CD4-positive, alpha-beta T cell treated with Interleukin-17A for 1 hour (primary cell): ENCODE data around the gene AMZ1.
"Not testable (repeated sequence)": the region's sequence is repeated elsewhere in the genome, so short reads cannot be mapped to it uniquely, and the experiment has no call there.

Experiments
- DNase-seq: peaks from one replicate; pipeline ENCODE4 v3.0.0-alpha.2; 2020

The AMZ1 gene

DNA sequence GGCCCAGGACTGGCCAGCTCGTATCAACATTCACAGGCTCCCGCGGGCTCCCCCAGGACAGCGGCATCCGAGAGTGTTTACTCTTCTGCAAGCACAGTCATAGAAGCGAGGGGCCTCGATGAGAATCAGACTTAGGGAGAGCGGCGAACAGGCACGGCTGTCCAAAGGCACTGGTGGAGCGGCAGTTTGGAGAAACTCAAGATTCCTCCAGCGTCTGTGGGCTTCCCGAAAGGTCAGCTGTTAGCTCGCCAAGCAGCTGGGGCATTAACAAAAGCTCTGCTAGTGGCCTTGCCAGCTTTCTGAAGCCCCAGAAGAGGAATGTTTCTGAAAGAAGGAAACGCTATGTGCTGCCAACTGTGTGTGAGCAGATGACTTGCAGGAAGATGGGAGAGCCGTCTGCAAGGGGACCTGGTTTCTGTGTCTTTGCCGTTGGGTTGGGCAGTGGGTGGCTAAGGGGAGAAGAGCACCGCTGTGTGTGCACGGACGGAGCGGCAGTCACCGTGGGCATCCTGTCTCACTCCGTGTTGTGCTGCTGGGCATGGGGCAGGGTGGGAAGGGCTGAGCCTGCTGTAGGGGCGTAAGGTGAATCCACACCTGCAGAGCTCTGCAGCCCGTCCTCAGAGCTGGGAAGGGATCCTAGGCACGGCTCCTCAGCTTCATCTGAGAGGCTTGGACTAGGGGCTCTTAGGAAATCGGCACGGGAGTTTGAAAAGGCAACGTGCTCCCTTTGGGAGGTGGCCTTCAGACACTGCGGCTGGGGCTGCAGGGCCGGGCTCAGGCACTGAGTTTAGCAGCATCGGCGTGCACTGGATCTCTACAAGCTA, 42.1 kb downstream of the AMZ1 start:
- DNase-seq: no peak

DNA sequence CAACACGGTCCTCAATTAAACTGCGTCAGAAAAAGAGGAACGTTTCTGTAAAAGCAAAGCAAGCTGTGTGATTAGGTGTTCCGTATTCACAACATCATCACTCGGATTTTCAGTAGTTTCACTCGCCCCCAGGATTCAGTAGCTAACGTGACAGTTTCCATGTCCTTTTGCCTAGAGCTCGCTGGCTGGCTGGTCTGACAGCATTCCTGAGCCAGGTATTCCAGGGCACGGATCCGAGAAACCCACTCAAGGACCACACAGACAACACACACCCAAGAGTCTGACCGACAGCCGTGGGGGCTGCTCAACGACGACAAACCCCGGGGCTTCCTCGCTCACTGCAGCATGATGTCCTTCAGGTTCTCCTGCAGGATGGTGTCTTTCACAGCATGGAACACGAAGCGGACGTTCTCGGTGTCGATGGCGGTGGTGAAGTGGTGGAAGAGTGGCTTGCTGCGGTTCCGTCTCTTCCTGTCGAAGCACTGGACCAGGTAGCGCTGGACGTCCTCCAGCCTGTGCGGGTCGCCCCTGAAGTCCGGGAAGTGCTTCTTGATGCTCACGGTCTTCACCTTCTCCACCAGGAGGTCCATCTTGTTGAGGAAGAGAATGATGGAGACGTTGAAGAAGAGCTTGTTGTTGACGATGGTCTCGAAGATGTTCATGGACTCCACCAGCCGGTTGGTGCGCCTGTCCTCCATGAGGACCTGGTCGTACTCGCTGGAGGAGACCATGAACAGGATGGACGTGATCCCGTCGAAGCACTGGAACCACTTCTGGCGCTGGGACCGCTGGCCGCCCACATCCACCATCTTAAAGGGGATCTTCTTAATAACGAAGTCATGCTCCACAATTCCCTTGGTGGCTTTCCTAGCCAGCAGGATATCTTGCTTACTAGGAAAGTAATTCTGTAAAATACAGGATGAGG, 43.1 kb downstream of the AMZ1 start:
- no peak for DNase-seq

DNA sequence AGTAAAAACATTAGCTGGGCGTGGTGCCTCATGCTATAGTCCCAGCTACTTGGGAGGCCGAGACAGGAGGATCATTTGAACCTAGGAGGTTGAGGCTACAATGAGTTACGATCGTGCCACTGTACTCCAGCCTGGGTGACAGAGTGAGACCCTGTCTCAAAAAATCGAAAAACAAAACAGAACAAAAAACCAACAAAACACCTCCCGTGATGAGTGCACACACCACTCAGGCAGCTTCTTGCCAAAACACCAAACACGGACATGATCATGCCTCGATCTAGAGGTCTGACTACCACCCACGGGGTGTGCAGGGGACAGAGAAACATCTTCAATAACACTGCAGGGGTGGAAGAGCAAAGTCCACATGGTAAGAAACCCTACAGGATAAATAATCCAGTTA, 44.4 kb downstream of the AMZ1 start:
- no peak for DNase-seq

DNA sequence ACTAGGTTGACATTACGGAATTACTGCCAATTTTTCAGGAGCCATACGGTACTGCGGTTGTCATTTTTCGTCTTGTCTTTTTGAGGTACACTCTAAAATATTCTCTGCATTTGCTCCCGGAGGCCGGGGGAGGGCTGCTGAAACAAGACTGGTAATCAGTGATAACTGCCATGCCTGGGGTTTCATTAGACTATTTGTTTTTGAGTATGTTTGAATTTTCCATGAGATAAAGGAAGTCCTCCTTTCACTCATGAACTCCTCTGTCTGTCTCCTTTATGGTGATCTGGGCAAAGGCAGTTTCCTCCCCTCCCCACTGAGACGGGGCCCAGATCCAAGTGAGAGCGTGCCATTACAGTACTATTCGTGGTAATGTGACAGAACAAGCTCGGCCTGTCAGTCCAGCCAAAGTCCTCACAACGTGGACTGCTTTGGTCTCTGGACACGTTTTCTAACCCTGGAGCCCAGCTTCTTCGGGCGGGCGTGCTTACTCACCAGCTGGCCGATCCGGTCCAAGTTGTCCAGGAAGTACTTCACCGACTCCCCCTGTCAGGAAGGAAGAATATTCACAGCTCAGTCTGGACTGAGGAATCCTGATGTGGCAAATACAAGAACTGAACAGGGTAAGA, 45.1 kb downstream of the AMZ1 start:
- no peak for DNase-seq

DNA sequence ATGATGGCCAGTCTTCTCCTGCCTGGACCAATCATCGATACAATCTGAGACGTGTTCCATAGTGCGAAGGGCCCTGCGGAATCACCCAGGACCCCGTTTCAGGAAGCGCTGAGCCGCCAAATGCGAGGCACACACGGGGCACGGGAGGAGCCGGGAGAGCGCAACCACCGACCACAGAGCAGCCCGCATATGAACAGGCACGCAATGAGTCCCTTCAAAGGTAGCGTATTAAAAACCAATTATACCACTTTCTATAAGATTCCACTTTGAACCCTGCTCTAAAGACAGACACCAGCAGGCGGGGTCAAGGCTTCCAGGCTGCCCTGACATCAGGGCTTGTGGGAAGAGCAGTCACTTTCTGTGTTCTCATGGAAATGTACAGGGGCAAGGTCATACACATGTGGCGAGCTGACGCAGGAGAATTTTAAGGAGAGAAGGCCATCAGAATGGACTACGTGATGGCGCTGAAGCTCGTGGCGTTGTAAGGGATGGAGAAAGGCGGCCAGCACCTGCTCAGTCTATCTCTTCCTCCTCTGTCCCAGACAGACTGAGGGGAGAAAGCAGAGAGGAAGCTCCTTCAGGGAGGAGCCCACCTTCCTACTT, 46.2 kb downstream of the AMZ1 start:
- no peak for DNase-seq

DNA sequence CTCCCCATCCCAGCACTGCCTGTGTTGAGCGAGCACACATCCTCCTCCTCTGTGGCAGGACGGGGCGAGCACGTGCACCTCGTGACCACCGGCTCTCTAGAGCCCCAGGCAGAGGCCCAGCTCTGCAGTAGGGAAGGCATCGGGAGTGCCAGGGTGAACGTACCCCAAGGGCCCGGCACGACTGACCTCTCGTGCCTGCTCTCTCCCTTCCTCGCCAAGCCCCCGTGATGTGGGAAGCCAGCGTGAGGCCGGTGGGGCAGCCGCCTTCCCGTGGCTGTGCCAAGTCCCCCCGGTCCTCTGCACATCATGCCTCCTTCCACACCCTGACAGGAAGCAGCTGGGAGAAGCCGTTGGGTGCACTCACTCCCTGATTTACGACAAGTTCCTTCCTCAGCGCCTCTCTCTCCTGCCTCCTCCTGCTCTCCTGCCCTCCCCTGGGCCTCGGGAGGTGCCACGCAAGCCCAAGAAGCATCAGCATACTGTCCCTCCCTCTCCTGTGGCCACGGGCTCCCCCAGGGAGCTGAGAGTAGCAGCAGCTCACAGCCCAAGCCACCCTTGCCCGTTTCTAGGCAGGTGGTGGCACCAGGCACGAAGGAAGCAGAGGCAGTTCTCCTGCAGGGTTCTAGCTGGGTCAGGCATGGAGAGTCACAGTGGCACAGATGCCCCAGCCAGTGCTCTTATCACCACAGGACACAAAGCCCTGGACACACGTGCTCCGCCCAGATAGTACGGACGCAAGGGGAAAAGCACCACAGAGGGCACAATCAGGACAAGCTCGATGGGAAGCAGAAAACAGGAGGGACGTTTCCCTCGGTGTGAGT, 47.0 kb downstream of the AMZ1 start:
- DNase-seq: no peak

DNA sequence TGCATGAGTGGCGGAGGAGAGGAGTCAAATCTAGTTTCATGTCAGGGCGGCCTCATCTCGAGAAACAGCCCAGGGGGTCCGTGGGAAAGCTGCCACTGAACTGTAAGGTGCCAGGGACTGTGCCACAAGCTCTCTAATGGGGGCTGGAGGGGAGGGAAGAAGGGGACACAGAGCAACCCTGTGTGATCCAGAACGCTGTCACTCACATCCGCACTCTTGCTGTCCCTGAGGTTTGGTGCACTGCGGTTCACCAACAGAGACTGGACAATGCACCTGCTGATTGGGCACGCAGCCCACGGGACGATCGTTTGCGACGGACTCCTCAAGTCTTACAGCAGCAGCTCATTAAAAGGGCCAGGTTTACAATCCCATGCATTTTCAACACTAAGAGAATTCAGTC, 47.7 kb downstream of the AMZ1 start:
- no peak for DNase-seq

DNA sequence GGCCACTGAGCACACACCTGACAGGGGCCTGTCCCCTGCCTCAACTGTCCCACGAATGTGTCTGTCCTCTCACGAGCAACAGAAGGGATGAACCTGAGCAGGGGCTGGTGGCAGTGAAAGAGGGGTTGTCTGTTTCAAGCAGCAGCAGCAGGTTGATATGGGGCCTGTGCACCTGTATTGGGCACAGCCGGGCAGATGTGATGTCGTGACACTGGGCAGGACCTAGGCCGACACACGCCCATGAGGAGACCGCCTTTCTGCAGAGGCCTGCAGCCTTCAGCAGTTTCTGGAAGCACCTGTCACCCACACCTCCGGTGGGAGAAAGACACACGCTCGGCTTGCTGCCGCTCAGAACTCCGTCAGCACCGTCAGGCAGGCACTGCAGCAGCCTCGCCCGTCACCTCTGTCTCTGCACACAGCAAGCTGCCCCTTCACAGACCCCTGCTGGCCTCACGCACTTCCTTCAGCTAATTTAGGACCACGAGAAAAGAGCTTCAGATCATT, 48.5 kb downstream of the AMZ1 start:
- no peak for DNase-seq

DNA sequence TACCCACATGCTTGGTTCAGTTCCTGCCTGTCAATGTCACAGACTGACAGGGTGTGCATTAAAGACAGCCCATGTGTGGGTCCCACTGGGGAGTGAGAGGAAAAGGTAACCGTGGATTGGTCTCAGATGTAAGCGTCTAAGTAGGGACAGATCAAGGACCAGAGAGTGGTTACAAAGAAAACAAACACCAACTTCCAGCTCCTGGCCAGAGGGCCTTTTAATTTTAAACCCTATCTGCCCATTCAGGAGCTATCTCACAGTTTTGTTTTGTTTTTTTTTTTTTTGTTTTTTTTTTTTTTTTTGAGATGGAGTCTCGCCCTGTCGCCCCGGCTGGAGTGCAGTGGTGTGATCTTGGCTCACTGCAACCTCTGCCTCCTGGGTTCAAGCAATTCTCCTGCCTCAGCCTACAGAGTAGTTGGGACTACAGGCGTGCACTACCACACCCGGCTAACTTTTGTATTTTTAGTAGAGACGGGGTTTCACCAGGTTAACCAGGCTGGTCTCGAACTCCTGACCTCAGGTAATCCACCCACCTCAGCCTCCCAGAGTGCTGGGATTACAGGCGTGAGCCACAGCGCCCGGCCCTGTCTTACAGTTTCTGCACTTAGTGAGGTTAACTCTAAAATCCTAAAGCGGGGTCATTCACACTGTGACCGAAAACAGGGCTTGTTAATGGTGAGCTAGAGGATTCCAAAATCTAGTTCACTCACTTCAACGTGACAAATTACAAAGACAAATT, 49.2 kb downstream of the AMZ1 start:
- not testable (repeated sequence) for DNase-seq

DNA sequence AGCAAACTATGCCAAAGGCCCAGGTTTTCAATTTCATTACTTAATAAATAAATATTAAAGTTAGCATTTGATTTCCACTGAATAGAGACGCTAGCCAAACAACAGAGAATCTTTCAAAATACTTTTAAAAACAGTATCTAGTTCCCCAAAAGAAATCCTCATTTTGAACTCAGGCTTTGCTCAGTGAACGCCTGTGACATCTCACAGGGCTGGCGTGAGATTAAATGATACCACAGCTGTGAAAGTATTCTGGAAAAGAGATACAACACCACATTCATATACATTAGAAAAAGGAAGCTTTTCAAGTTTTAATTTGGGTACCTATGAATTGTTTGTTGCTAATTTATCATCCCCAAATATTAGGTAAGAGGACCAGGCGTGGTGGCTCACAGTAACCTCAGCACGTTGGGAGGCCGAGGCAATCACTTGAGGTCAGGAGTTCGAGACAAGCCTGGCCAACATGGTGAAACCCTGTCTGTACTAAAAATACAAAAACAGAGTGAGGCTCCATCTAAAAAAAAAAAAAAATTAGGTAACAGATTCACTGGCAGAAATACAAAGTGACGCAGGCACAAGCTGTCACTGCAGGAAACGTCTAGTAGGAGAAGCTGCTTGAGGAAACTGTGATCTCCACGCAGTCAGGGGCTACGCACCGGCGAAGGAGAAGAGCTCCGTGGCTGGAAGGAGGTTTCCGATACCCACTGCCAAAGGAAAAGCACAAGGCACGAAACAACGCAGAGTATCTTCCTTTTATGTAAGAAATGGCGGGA, 50.0 kb downstream of the AMZ1 start:
- no peak for DNase-seq

DNA sequence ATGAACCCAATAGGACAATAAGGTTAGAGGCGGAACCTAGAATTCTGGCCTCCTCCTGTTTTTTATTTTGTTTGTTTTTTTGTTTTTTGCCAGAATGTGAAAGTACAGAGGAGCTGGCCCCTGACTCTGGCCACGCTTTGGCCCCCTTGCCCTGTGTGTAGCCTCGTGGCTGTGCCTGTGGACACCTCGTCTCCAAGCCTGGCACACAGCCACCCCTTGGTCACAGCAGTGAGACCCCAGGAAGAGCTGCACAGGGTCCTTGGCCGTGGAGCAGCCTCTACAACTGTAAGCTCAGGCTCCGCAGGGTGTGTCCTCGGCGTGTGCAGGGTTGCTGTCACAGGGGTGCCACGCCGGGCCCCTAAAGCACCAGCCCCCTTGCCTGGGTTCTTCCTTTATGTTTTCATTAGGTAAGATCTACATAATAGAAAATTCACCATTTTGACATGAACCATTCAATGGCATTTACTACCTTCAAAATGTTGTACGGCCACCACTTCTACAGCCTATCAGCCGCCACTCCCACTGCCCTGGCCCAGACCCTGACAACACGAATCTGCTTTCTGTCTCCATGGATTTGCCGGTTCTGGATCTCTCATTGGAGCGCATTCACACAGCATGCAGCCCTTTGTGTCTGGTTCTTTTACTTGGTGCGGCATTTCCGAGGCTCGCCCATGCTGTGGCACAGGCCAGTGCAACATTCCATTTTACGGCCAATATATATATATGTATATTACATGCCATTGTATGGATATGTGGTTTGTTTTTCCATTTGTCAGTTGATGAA, 51.0 kb downstream of the AMZ1 start:
- DNase-seq: no peak

DNA sequence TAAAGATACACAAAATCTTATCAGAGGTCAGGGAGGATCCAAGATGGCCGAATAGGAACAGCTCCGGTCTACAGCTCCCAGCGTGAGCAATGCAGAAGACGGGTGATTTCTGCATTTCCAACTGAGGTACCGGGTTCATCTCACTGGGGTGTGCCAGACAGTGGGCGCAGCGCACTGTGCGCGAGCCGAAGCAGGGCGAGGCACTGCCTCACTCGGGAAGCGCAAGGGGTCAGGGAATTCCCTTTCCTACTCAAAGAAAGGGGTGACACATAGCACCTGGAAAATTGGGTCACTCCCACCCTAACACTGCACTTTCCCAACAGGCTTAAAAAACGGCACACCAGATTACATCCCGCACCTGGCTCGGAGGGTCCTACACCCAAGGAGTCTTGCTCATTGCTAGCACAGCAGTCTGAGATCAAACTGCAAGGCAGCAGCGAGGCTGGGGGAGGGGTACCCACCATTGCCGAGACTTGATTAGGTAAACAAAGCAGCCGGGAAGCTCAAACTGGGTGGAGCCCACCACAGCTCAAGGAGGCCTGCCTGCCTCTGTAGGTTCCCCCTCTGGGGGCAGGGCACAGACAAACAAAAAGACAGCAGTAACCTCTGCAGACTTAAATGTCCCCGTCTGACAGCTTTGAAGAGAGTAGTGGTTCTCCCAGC, 55.7 kb downstream of the AMZ1 start:
- DNase-seq: not testable (repeated sequence)

DNA sequence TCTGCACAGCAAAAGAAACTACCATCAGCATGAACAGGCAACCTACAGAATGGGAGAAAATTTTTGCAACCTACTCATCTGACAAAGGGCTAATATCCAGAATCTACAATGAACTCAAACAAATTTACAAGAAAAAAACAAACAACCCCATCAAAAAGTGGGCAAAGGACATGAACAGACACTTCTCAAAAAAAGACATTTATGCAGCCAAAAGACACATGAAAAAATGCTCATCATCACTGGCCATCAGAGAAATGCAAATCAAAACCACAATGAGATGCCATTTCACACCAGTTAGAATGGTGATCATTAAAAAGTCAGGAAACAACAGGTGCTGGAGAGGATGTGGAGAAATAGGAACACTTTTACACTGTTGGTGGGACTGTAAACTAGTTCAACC, 60.7 kb downstream of the AMZ1 start:
- not testable (repeated sequence) for DNase-seq

DNA sequence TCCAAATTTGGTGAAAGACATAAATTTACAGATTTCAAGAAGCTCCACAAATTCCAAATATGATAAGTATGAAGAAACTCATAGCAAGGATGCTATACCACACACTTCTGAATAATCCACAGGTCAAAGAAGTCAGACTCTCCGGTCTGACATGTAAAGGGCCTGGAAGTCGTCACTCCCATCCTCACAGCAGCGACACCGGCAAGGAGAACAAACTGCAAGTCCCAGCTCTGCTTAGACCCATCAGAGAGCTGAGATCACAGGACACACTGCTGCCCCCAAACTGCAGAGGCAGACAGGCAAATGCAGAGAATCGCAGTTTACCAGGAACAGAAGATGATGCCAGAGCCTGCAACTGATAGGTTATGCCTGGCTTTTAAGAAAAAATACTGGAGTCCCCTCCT, 62.0 kb downstream of the AMZ1 start:
- no peak for DNase-seq

DNA sequence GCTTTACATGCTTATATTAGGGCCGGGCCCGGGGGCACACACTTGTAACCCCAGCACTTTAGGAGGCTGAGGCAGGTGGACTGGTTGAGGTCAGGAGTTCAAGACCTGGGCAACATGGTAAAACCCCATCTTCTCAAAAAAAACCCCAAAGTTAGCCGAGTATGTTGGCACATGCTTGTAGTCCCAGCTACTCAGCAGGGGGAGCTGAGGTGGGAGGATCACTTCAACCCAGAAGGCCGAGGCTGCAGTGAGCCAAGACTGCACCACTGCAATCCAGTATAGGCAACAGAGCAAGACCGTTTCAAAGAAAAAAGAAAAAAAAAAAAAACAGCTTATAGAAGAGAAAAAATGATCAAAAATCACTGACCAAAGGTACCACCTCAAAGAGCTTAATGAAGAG, 63.1 kb downstream of the AMZ1 start:
- DNase-seq: no peak

DNA sequence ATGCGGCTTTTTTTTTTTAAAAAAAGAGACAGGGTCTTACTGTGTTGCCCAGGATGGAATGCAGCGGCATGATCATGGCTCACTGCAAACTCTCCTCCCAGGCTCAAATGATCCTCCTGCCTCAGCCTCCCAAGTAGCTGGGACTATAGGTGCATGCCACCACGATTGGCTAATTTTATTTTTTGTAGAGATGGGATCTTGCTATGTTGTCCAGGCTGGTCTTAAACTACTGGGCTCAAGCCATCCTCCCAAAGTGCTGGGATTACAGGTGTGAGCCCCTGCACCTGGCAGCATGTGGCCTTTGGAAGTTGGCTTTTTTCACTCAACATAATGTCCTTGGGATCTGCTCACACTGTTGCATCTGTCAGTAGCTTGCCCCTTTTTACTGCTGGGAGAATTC, 65.1 kb downstream of the AMZ1 start:
- no peak for DNase-seq

DNA sequence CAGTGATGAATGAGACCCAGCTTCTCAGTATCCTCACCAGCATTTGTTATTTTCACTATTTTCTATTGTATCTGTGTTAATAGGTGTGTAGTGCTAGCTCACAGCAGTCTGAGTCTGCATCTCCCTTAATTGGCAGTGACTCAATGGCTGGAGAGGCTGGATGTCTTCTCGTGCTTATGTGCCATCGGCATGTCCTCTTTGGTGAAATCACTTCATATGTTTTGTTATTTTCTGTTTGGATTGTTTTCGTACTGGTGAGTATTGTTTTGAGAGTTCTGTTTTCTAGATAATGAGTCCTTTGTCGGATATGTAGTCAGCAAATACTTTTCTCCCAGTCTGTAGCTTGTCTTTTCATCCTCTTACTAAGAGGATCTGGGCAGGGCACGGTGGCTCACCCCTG, 66.1 kb downstream of the AMZ1 start:
- DNase-seq: no peak

DNA sequence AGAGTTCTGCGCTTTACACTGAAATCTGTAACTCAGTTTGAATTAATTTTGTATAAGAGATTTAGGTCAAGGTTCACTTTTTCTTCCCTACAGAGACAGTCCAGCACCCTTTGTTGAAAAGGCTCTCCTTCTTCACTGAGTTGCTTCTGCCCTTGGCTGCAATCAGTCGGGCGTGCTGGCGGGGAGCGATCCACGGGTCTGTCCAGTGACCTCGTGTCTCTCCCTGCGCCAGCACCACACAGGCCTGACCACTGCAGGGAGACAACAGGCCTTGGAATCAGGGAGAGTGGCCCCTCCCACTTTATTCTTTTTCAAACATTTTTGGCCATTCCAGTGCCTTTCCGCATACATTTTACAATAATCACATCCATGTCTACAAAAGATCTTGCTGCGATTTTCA, 66.9 kb downstream of the AMZ1 start:
- no peak for DNase-seq

DNA sequence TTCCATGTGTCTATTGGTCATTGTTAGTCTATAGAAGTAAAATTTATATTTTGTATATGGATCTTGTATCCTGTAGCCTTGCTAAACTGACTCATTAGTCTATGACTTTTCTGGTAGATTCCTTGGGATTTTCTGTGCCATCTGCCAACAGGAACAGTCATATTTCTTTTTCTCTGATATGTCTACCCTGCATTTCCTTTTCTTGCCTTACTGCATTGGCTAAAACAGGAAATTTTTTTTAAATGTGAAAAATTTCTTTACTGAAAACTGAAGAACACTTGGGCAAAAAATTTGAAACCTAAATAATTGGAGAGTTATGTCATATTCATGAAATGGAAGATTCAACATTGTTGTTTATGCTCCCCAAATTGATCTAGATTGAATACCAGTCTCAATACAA, 67.5 kb downstream of the AMZ1 start:
- no peak for DNase-seq
